H9 (cell line): ENCODE results near the gene ADARB2. TPM values are rescaled to one million over a fixed set of nuclear protein-coding genes. Genes with fewer than 3 reads are reported as not detected.

ENCODE experiments used
- DNase-seq: peaks from one replicate; pipeline ENCODE4 v3.0.0-alpha.2; 2017
- H2AFZ ChIP-seq: one replicate; pipeline ENCODE4 v1.6.1; 2013; ENCODE audit warnings: mild to moderate bottlenecking, low read length, control low read depth, moderate library complexity
- H2AK5ac ChIP-seq: 2 replicates; pipeline ENCODE4 v1.6.1; 2013; ENCODE audit warnings: low read length, control low read depth, mixed read lengths; ENCODE audit not compliant: insufficient read length
- H2BK120ac ChIP-seq: one replicate; pipeline ENCODE4 v1.6.1; 2013; ENCODE audit warnings: low read depth, mild to moderate bottlenecking, low read length, control low read depth, inconsistent platforms; ENCODE audit not compliant: poor library complexity, severe bottlenecking
- H2BK12ac ChIP-seq: 2 replicates; pipeline ENCODE4 v1.6.1; 2013; ENCODE audit warnings: low read length, control low read depth, mixed read lengths, low read depth; ENCODE audit not compliant: insufficient read length
- H2BK15ac ChIP-seq: 2 replicates; pipeline ENCODE4 v1.6.1; 2013; ENCODE audit warnings: low read depth, low read length, control low read depth
- H2BK20ac ChIP-seq: one replicate; pipeline ENCODE4 v1.6.1; 2013; ENCODE audit warnings: low read depth, mild to moderate bottlenecking, low read length, control low read depth, inconsistent platforms; ENCODE audit not compliant: poor library complexity, severe bottlenecking
- H2BK5ac ChIP-seq: 2 replicates; pipeline ENCODE4 v1.6.1; 2013; ENCODE audit warnings: low read length, control low read depth, mixed read lengths; ENCODE audit not compliant: insufficient read length
- H3K14ac ChIP-seq: 2 replicates; pipeline ENCODE4 v1.6.1; 2013; ENCODE audit warnings: low read length, control low read depth; ENCODE audit not compliant: insufficient read depth
- H3K18ac ChIP-seq: 2 replicates; pipeline ENCODE4 v1.6.1; 2013; ENCODE audit warnings: low read depth, mild to moderate bottlenecking, mixed read lengths, low read length, control low read depth; ENCODE audit not compliant: insufficient read length
- H3K23ac ChIP-seq: 2 replicates; pipeline ENCODE4 v1.6.1; 2013; ENCODE audit warnings: low read length, control low read depth, mixed read lengths, low read depth; ENCODE audit not compliant: insufficient read length
- H3K23me2 ChIP-seq: 2 replicates; pipeline ENCODE4 v1.6.1; 2013; ENCODE audit warnings: low read depth, mild to moderate bottlenecking, mixed read lengths, low read length, control low read depth; ENCODE audit not compliant: insufficient read length, poor library complexity, severe bottlenecking
- H3K27ac ChIP-seq: 2 replicates; pipeline ENCODE4 v1.5.1; 2013; ENCODE audit warnings: low read length, control low read depth, mixed read lengths, low read depth; ENCODE audit not compliant: insufficient read length
- H3K27me3 ChIP-seq: 2 replicates; pipeline ENCODE4 v1.6.1; 2013; ENCODE audit warnings: low read length, control low read depth, inconsistent platforms; ENCODE audit not compliant: insufficient read depth
- H3K4ac ChIP-seq: 2 replicates; pipeline ENCODE4 v1.6.1; 2013; ENCODE audit warnings: low read depth, mild to moderate bottlenecking, control low read depth, inconsistent platforms, low read length, moderate library complexity
- H3K4me1 ChIP-seq: 2 replicates; pipeline ENCODE4 v1.6.1; 2013; ENCODE audit warnings: low read length, control low read depth, inconsistent platforms; ENCODE audit not compliant: insufficient read depth
- H3K4me2 ChIP-seq: 2 replicates; pipeline ENCODE4 v1.6.1; 2013; ENCODE audit warnings: low read length, control low read depth, mixed read lengths; ENCODE audit not compliant: insufficient read length, insufficient read depth
- H3K56ac ChIP-seq: 2 replicates; pipeline ENCODE4 v1.6.1; 2013; ENCODE audit warnings: low read depth, mild to moderate bottlenecking, mixed read lengths, low read length, control low read depth; ENCODE audit not compliant: insufficient read length
- H3K79me1 ChIP-seq: 2 replicates; pipeline ENCODE4 v1.6.1; 2013; ENCODE audit warnings: low read depth, mild to moderate bottlenecking, moderate library complexity, low read length, control low read depth, inconsistent platforms; ENCODE audit not compliant: insufficient read depth, poor library complexity, severe bottlenecking
- H3K79me2 ChIP-seq: 2 replicates; pipeline ENCODE4 v1.6.1; 2013; ENCODE audit warnings: low read length, control low read depth, inconsistent platforms; ENCODE audit not compliant: insufficient read depth
- H3K9ac ChIP-seq: 2 replicates; pipeline ENCODE4 v1.6.1; 2013; ENCODE audit warnings: low read length, control low read depth, mixed read lengths; ENCODE audit not compliant: insufficient read length; ENCODE audit errors: extremely low read depth
- H3K9me3 ChIP-seq: one replicate; pipeline ENCODE4 v1.6.1; 2013; ENCODE audit warnings: low read depth, low read length, inconsistent platforms; ENCODE audit not compliant: control insufficient read depth
- H3T11ph ChIP-seq: one replicate; pipeline ENCODE4 v1.6.1; 2013; ENCODE audit warnings: mild to moderate bottlenecking, low read length, control low read depth, inconsistent platforms
- H4K20me1 ChIP-seq: one replicate; pipeline ENCODE4 v1.6.1; 2013; ENCODE audit not compliant: control insufficient read depth, insufficient read length, insufficient read depth
- H4K5ac ChIP-seq: 2 replicates; pipeline ENCODE4 v1.6.1; 2013; ENCODE audit warnings: low read depth, mild to moderate bottlenecking, mixed read lengths, low read length, control low read depth; ENCODE audit not compliant: insufficient read length
- H4K8ac ChIP-seq: replicated peaks from 2 replicates; pipeline ENCODE4 v1.6.1; 2013; ENCODE audit warnings: low read length, control low read depth, mixed read lengths, low read depth; ENCODE audit not compliant: insufficient read length
- H4K91ac ChIP-seq: 2 replicates; pipeline ENCODE4 v1.6.1; 2013; ENCODE audit warnings: low read depth, mild to moderate bottlenecking, moderate library complexity, mixed read lengths, low read length, control low read depth; ENCODE audit not compliant: insufficient read length
- H3K27ac Mint-ChIP-seq, 3 experiments: 2 replicates in 2 of 3; 3 replicates in 1 of 3; pipeline ENCODE4 v1.8.0; 2020 to 2021; ENCODE audit warnings: mixed read lengths in 3 of 3, mild to moderate bottlenecking in 1 of 3, moderate library complexity in 1 of 3
- H3K27me3 Mint-ChIP-seq: 2 replicates; pipeline ENCODE4 v1.8.0; 2021; ENCODE audit warnings: low read depth, mild to moderate bottlenecking, moderate library complexity, mixed read lengths
- H3K36me3 Mint-ChIP-seq, 3 experiments: 2 replicates in 2 of 3; 3 replicates in 1 of 3; pipeline ENCODE4 v1.8.0; 2020 to 2021; ENCODE audit warnings: low read depth in 3 of 3, mixed read lengths in 3 of 3; ENCODE audit not compliant: insufficient read depth in 1 of 3
- H3K4me1 Mint-ChIP-seq, 2 experiments: 2 replicates each; pipeline ENCODE4 v1.8.0; 2020; ENCODE audit warnings: mixed read lengths in 2 of 2
- H3K4me3 Mint-ChIP-seq, 2 experiments: 2 replicates in 1 of 2; 3 replicates in 1 of 2; pipeline ENCODE4 v1.8.0; 2020 to 2021; ENCODE audit warnings: mild to moderate bottlenecking in 2 of 2, mixed read lengths in 2 of 2, moderate library complexity in 1 of 2
- H3K9me3 Mint-ChIP-seq, 2 experiments: 2 replicates in 1 of 2; 3 replicates in 1 of 2; pipeline ENCODE4 v1.8.0; 2020; ENCODE audit warnings: mild to moderate bottlenecking in 2 of 2, mixed read lengths in 2 of 2, moderate library complexity in 1 of 2
- WGBS: extraction: QIAGEN DNeasy Blood & Tissue Kit; methylation state at CpG from one replicate; pipeline ENCODE4 v1.1.7; 2013; ENCODE audit warnings: missing lambda C conversion rate, low lambda C conversion rate, mixed read lengths; ENCODE audit not compliant: insufficient read length; ENCODE audit errors: extremely low coverage; 5-methylcytosine and 5-hydroxymethylcytosine counted together
- total RNA-seq: library from RNA; stranded (reverse); gene quantifications from 2 replicates; pipeline ENCODE4 v1.2.1, GENCODE V29; 2021
- TF ChIP-seq, protein P1 (sequence below): fragments of 200-600 bp; sonication (generic); conservative IDR thresholded peaks from 3 replicates; pipeline ENCODE4 v1.8.0; 2021; ENCODE audit warnings: antibody characterized with exemption, mild to moderate bottlenecking

Gene ADARB2
- total RNA-seq, 1 experiment from 2014 or later: 0.87 TPM

DNA sequence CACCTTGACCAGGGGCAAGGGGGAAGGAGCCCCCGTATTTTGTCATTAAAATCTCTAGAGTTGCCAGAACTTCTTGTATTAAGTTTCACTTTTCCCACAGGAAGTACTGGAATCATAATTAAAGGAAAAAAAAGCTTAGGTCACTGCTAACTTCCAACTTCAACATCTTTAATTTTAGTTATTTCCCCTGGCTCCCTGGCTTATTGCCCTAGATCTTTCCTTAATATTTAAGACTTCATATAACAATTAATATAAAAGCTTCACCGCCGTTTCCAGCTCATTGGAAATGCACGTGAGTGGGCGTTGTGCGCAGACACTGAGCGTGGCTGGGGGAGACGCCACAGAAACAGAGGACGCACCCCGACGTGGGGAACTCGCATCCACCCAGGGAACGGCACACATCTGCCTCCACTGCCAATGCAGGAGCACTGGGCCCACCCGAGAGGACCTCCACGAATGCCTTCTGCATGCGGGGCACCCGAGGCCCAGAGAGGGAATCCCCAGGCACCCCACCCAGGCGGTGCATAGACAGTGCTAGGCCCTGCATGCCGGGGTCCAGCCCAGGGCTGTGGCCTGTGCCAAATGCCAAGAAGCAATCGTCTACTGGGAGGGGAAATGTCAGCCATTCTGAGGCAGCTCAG lies 72.2 kb downstream of the ADARB2 start:
- peaks cover 2% of the 10 kb centered on the region for H3K27me3 Mint-ChIP-seq
- peaks cover 0 to 11% (median 4%) of the 10 kb centered on the region in 3 experiments; a peak in 6 of 7 replicates for H3K36me3 Mint-ChIP-seq
- H4K91ac ChIP-seq: no peak overlapping the region
- no peak overlapping the region for H2BK20ac ChIP-seq
- H4K5ac ChIP-seq: no peak overlapping the region
- H3K18ac ChIP-seq: no peak overlapping the region
- no peak overlapping the region for H2BK12ac ChIP-seq
- H3K23ac ChIP-seq: no peak overlapping the region
- H3K27ac Mint-ChIP-seq: no peak overlapping the region; a peak in 1 of 7 replicates
- no peaks in the 10 kb centered on the region; the same call in 1 of the 2 replicates for H3K27me3 ChIP-seq
- no peak overlapping the region for H3K4ac ChIP-seq
- H3K4me1 ChIP-seq: peaks cover 2% of the 10 kb centered on the region; the same call in 1 of the 2 replicates
- H3K9me3 Mint-ChIP-seq: peaks cover 9% of the 10 kb centered on the region in 2 experiments; a peak in 4 of 5 replicates
- no peaks in the 10 kb centered on the region for H3K79me1 ChIP-seq
- H2BK120ac ChIP-seq: no peak overlapping the region
- no peak overlapping the region for H2AK5ac ChIP-seq
- no CpG with 5 or more reads among the region's 20 CpGs for WGBS
- no peak overlapping the region; the same call in 1 of the 2 replicates for H3K14ac ChIP-seq
- H2BK5ac ChIP-seq: no peak overlapping the region
- H3K4me3 Mint-ChIP-seq: no peak overlapping the region
- DNase-seq: no peak
- no peaks in the 10 kb centered on the region for H3K9me3 ChIP-seq
- H3K79me2 ChIP-seq: no peaks in the 10 kb centered on the region
- H4K20me1 ChIP-seq: no peaks in the 10 kb centered on the region
- H2AFZ ChIP-seq: no peak overlapping the region
- peaks cover 3 to 5% of the 10 kb centered on the region in 2 experiments for H3K4me1 Mint-ChIP-seq
- no peak overlapping the region for H3K56ac ChIP-seq
- H3K4me2 ChIP-seq: no peak overlapping the region
- H3K27ac ChIP-seq: no peak overlapping the region
- no peak overlapping the region; the same call in 1 of the 2 replicates for H2BK15ac ChIP-seq
- H3K9ac ChIP-seq: no peak overlapping the region
- TF ChIP-seq, protein P1, sequence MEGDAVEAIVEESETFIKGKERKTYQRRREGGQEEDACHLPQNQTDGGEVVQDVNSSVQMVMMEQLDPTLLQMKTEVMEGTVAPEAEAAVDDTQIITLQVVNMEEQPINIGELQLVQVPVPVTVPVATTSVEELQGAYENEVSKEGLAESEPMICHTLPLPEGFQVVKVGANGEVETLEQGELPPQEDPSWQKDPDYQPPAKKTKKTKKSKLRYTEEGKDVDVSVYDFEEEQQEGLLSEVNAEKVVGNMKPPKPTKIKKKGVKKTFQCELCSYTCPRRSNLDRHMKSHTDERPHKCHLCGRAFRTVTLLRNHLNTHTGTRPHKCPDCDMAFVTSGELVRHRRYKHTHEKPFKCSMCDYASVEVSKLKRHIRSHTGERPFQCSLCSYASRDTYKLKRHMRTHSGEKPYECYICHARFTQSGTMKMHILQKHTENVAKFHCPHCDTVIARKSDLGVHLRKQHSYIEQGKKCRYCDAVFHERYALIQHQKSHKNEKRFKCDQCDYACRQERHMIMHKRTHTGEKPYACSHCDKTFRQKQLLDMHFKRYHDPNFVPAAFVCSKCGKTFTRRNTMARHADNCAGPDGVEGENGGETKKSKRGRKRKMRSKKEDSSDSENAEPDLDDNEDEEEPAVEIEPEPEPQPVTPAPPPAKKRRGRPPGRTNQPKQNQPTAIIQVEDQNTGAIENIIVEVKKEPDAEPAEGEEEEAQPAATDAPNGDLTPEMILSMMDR: no peak
- no peaks in the 10 kb centered on the region for H3K23me2 ChIP-seq
- no peak overlapping the region for H3T11ph ChIP-seq
- H4K8ac ChIP-seq: no peak overlapping the region
